Occipital lobe (tissue), 2 donors: ENCODE measurements around the gene RAB11FIP3. TPM values are rescaled to one million over a fixed set of nuclear protein-coding genes. Genes with fewer than 3 reads are reported as not detected.
A peak's percentile ranks its signal among the peaks of the same experiment; 100 is the strongest.
"Not testable (repeated sequence)": the region's sequence is repeated elsewhere in the genome, so short reads cannot be mapped to it uniquely, and the experiment has no call there.

Source experiments
- DNase-seq: peaks from one replicate; lab custom pipeline; 2025; lab: John Stamatoyannopoulos, UW
- total RNA-seq: library from RNA; depleted of rRNA; stranded (reverse); fragments of >200 nt; gene quantifications from one replicate; pipeline ENCODE4 v1.2.3, GENCODE V29; 2014

Gene RAB11FIP3
- total RNA-seq, 1 donor from 2014 or later = 25.6 TPM

DNA sequence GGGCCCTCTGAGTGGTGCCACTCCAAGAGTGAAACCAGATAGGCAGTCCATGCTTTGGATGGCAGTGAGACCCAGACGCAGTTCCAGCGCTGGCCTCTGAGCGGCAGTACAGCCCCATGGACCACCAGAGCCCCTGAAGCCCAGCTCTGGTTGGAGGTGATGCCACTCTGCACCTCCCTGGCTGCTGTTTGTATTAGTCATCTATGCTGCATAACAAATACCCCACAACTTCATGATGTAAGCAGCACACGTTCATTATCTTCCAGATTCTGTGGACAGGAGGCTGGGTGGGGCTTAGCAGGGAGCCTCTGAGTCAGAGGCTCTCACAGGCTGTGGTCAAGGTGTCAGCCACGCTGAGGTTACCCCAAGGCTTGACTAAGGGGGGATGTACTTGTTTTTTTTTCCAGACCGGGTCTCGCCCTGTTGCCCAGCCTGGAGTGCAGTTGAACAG is 33.5 kb upstream of the RAB11FIP3 start:
- DNase-seq = no peak

DNA sequence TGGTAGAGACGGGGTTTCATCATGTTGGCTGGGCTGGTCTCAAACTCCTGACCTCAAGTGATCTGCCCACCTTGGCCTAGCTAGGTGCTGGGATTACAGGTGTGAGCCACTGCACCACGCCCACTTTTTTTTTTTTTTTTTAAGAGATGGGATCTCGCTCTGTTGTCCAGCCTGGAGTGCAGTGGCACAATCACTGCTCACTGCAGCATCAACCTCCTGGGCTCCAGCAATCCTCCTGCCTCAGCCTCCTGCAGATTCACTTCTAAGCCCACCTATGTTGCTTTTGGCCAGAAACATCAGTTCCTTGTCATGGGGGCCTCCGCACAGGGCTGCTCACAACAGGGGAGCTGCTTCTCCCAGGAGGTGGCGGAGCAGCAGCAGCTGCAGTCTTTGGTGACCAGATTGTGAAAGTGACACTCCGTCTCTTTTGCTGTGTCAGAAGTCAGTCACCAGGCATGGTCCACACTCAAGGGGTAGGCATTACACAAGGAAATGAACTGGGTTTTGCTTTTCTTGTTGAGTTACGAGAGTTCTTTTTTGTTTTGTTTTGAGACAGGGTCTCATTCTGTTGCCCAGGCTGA is 32.9 kb upstream of the RAB11FIP3 start:
- no peak for DNase-seq

DNA sequence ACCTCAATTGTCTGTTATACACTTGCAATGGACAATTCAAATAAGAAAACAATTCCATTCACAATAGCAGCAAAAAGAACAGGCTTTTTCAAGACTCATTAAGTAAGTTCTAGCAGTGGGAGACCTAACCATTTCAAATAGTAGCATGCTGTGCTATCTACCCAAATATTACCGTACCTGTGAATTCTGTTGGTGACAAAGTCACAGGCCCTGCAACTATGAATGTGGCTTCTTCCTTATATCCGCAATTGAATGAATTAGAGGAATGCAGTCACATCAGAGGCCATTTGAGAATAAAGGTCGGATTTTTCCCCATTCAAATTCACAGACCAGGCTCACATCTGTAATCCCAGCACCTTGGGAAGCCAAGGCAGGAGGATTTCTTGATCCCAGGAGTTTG is 29.2 kb upstream of the RAB11FIP3 start:
- no peak for DNase-seq

DNA sequence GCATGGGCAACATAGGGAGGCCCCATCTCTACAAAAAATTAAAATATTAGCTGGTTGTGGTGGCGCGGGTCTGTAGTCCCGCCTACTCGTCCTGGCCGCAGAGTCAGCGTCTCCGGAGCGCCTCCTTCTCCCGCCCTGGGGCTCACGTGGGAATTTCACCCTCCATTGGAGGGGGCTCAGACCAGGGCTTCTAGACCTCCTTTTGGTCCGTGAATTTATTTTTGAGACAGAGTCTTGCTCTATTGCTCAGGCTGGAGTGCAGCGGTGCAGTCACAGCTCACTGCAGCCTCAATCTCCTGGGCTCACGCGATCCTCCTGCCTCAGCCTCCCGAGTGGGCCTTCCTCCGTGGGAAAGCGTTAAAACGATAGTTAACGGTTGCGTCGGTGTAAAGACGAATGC is 28.8 kb upstream of the RAB11FIP3 start:
- no peak for DNase-seq

DNA sequence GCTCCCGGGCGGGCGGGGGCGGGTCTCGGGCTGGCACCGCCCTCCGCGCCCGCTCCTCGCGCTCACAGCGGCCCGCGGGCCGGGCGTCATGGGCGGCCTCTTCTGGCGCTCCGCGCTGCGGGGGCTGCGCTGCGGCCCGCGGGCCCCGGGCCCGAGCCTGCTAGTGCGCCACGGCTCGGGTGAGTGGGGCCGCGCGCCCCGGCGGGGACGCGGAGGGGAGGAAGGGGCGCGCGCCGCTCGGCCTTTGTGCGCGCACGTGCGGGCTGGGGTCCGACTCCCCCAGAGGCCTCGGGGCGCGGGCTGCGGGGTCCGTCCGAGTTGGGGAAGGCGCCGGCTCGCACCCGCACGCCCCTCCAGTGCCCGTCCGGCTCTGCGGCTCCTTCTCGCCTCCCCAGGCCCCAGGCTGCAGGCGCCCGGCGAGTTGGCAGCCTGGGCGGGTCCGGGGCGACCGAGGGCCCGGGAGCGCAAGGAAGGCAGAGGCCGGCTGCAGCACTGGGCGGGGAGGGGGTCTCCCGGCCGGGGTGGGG is 28.3 kb upstream of the RAB11FIP3 start, which contains the start of gene NME4:
Gene NME4 (plus strand): TSS at position 65 of the 527 bp plus-strand sequence. CDS start 24 bp downstream, at position 89.
- DNase-seq = no peak

DNA sequence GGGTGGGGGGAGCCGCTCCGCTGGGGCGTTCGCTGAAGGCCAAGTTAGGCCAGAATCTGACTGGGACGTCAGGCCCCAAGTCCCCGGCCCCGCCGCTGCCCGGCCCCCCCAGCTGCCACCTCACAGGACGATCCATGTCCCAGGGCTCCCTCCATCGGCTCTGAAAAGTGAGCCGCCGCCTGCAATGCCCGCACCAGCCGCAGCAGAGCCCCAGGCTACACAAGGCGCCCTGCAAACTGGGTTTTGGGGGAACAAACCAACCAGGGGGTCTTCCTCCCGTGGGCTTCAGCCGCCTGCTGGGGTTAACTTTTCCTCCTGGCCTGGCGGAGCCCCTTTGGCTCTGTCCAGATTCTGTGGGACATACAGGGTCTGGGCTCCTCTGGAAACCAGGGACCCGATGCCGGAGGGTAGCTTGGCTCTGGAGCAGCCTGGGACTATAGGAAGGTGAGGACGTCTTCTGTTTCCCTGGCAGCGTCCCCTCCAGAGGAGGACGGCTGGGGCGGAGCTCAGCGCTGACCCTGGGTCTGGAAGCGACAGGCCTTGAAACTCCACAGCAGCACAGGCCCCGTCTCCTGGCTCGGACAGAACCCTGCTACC is 27.6 kb upstream of the RAB11FIP3 start:
- peak; percentile 53 for DNase-seq

DNA sequence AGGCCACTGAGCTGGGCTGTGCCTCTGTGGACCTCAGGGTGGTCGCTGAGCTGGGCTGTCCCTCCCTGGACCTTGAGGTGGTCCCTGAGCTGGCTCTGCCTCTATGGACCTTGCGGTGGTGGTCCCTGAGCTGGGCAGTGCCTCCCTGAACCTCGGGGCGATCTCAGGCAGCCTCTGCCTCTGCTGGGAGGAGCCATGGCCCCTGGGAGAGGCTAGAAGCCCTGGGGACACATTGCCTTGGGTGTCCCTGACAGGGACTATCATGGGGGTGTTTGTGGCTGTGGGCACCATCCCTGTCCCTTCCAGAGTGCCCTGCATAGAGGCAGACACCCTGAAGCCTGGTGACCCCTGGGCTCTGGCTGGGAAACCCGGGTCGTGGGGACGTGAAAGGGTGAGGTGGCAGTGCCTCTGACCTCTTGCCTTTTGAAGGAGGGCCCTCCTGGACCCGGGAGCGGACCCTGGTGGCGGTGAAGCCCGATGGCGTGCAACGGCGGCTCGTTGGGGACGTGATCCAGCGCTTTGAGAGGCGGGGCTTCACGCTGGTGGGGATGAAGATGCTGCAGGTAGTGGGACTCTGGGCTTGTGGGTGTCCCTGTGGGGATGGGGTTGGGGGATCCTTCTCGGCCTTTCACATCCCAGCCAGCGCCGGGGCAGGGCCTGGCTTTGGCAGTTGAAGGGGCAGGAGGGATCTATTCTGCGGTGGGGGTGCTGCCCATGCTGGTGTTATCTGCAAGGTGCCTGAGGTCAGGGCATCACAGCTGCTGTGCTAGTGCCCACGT is 26.7 kb upstream of the RAB11FIP3 start:
- DNase-seq = no peak

DNA sequence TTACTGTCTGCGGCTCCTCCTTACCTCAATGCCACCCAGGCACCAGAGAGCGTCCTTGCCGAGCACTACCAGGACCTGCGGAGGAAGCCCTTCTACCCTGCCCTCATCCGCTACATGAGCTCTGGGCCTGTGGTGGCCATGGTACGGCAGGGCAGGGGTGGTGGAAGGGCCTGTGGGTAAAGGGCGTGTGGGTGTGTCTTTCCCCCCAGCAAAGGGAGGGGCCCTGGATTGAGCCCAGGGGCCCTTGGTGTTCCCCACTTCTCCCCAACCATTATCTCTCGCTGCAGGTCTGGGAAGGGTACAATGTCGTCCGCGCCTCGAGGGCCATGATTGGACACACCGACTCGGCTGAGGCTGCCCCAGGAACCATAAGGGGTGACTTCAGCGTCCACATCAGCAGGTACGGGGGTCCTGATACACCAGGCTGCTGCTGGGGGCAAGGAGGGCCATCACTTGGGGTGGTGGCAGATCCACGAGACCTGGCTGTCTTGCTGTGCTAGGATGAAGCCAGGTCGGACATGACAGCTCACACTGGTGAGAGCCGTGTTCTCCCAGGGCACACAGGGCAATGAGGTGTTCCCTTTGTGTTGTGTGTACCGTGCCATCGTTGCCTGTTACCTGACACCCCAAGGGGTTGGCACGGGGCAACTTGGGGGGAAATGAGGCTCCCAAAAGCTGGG is 26.0 kb upstream of the RAB11FIP3 start:
- no peak for DNase-seq

DNA sequence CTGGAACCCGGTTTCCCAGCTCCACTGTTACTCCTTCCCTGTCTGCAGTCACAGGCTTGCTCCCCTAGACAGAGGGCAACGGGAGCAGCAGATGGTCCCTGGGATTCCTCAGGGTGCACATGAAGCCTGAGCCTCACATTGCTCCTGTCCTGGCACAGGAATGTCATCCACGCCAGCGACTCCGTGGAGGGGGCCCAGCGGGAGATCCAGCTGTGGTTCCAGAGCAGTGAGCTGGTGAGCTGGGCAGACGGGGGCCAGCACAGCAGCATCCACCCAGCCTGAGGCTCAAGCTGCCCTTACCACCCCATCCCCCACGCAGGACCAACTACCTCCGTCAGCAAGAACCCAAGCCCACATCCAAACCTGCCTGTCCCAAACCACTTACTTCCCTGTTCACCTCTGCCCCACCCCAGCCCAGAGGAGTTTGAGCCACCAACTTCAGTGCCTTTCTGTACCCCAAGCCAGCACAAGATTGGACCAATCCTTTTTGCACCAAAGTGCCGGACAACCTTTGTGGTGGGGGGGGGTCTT is 25.3 kb upstream of the RAB11FIP3 start:
- no peak for DNase-seq

DNA sequence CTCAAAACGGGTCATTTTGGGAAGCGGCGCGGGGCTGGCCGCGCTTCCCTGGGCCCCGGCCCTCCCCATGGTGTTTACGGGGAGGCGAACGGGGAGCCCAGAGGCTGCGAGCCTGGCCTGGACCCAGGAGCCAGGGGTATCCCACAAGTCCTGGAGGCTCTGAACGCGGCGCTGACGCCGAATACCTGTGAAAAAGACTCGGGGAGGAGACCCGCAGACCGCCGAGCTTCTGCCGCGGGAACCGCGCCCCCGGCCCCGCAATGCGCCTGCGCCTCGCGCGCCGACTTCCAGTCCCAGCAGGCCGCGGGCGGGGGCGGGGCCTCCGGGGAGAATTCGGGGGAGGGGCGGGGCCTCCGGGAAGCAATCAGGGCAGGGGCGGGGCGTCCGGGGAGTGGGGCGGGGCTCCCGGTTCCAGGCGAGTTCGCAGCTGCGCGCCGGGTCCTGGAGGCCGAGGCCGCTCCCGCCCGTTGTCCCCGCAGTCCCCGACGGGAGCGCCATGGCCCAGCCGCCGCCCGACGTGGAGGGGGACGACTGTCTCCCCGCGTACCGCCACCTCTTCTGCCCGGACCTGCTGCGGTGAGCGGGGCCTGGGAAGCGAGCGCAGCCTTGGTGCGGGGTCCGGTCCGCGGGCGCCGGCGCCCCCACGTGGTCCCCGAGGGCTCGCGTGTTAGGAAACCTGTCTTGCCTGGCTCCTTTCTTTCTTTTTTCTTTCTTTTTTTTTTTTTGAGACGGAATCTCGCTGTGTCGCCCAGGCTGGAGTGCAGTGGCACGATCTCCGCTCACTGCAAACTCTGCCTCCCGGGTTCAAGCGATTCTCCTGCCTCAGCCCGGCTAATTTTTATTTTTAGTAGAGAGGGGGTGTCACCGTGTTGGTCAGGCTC is 23.7 kb upstream of the RAB11FIP3 start, which contains the start of gene DECR2:
Gene DECR2 (plus strand): TSS at position 418 of the 881 bp plus-strand sequence. CDS start 79 bp downstream, at position 497.
- peak; percentile 92 for DNase-seq

DNA sequence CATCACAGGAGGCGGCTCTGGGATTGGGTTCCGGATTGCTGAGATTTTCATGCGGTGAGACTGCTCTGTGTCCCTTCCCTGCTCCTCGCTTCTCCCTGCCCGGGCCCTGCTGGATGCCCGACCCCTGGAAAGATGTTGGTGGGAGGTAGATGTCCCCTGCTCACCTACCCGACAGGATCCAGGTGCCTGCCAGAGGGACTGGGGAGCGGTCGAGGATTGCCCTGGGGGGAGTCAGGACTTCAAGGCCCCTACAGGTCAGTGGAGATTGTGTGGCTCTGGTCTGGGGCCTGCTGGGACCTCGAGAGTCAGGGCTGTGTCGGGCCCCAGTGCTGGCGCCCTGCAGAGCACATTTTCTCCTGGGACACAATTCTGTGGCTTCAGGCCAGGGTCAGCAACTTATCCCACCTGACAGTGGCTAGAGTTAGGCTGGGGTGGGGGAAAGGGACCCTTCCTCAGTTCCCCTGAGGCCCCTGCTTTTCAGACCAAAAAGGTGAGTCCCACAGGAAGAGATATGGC is 20.4 kb upstream of the RAB11FIP3 start:
- DNase-seq = no peak

DNA sequence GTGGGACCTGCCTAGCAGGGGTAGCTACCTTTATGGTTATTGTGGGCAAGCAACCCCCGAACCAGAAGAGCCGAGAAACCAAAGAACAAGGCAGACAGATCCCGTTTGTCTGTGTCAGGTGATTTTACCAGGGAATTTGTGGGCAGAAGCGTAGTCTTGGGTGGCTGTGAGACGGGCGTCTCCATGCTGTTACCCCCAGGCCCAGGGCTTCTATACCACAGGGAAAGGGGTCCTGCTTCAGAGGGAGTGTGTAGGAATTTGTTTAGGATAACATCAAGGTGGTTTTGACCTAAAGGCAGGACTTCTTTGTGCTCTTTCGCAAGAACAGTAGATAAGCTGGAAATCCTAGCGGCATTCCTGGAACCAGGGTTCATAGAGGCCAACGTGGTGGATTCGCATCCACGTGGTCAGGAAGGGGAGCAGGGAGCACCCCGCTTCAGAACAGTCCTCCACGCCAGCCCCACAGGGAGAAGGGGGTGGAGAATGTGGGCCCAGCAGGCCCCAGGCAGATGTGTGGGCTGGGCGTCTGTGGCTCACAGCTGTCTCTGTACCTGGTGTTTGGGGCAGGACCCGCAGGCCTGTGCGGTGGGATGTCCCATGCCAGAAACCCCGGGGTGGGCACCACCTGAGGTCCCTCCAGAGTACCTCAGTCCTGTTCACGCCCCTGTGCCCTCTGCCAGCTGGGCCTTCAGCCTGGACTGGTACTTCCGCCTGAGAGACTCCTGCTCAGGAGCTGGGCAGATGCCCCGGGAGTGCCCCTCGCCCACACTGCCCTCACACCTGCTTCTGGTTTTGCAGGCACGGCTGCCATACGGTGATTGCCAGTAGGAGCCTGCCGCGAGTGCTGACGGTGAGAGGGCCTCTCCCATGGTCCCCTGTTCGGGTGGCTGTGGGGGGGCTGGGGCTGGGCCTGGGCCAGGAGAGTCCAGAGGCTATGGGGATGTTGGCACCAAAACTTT is 19.6 kb upstream of the RAB11FIP3 start:
- no peak for DNase-seq

DNA sequence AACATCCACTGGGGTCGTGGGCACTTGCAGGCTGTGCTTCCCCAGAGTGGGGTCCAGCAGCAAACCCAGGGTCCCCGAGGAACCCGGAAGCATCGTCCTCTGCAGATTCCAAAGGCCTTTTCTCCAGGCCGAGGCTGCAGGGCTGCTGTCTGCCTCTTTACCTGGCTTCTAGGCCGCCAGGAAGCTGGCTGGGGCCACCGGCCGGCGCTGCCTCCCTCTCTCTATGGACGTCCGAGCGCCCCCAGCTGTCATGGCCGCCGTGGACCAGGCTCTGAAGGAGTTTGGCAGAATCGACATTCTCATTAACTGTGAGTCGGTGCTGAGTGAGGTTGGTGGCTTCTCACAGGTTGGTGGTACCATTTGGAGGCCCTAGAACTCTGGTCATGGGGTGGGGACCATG is 18.2 kb upstream of the RAB11FIP3 start:
- DNase-seq = no peak

DNA sequence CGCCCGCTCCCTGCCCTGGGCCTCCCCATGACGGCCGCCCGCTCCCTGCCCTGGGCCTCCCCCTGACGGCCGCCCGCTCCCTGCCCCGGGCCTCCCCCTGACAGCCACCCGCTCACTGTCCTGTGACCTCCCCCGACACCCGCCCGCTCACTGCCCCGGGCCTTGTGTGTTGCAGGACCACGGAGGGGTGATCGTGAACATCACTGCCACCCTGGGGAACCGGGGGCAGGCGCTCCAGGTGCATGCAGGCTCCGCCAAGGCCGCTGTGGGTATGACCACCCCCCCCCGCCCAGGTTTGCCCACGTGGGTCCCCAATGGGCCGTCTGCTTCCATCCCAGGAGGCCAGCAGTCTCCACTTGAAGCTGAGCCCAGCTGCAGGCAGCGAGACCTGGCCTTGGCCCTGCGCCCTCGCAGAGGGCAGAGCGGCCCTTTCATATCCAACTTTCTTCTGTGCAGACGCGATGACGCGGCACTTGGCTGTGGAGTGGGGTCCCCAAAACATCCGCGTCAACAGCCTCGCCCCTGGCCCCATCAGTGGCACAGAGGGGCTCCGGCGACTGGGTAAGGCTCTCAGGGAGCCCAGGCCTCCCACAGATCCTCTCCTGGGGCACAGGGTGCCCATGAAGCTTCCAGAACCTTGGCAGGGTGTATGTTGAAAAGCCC is 14.8 kb upstream of the RAB11FIP3 start:
- no peak for DNase-seq

DNA sequence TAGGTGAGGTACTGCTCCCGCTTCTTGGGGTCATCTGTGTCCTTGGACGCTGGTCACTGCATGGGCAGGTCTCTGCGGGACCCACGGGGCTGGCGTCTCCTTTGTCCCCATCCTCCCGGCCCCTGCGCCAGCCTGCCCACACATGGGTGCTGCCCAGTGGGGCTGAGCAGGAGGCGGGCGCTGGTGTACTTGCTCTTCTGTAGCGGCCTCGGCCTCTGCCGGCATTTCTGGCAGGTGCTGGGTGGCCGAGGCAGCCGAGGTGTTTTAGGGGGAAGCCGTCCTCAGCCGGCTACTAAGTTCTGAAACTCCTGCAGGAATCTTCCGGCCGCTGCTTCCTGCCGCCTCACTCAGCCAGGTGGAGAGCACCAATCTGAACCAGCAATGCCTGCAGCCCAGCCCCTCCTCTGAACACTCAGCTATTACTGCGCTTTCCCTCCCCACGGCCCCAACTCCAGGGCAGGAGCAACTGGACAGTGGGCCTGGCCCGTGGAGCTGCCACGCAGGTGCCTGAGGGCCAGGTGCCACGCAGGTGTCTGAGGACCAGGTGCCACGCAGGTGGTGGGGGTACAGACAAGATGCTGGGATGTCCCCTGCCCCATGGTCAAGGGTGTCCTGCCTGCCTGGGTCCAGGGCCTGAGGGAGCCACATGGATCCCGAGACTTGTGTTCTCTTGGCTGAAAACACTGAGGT is 13.7 kb upstream of the RAB11FIP3 start:
- no peak for DNase-seq

DNA sequence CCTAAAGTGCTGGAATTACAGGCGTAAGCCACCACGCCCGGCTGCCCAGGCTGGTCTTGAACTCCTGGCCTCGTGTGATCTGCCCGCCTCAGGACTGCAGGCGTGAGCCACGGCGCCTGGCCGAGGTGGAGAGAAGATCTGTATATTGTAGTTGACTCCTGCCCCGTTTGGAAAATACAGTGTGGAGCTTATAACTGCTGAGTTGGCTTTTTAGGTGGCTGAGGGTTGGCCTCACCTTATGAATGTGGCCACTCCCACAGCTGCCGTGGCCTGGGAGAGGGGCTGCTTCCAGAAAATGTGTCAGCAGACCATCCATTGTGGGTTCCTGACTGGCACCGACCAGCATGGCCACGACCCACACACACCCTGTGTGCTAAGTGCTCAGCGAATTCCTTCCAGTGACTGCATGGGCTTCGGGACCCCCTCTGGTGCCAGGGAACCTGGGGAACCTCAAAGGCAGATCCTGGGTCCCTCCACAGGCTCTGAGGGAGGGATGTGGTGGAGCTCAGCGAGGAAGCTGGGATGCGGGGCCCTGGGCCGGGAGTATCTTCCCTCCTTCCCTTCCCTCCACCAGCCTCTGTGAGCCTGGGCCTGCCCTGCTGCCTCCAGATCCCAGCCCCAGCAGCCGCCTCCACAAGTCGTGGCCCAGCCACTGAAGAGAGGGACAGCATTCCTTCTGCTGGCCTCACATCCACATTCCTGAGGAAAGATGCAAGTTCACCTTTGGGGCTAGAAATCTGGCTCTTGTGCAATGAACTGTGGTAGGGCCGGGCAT is 10.9 kb upstream of the RAB11FIP3 start:
- DNase-seq = no peak

DNA sequence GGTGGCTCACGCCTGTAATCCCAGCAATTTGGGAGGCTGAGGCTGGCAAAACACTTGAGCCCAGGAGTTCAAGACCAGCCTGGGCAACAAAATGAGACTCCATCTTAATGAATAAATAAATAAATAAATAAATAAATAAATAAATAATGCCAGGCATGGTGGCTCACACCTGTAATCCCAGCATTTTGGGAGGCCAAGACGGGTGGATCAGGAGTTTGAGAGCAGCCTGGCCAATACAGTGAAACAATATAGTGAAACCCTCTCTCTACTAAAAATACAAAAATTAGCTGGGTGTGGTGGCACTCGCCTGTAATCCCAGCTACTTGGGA is 10.3 kb upstream of the RAB11FIP3 start:
- DNase-seq = not testable (repeated sequence)
